ENCODE measurements around the gene NTRK2.

The NTRK2 gene

GRCh38 chr9:84808416-84808815, 138.9 kb downstream of the NTRK2 start:
- no peak for DNase-seq (ENCODE audit: low spot score)
- TF ChIP-seq CTCF (IDR thresholded peaks at IDR 0.05) = no peak
- no peak overlapping the region for H3K4me3 ChIP-seq
- H3K27ac ChIP-seq = no peak overlapping the region

GRCh38 chr9:84811072-84811750, 141.7 kb downstream of the NTRK2 start:
- TF ChIP-seq CTCF (IDR thresholded peaks at IDR 0.05) = no peak
- H3K27ac ChIP-seq = no peak overlapping the region
- DNase-seq (ENCODE audit: low spot score) = no peak
- H3K4me3 ChIP-seq = no peak overlapping the region

GRCh38 chr9:84811751-84812074, 142.2 kb downstream of the NTRK2 start:
- DNase-seq (ENCODE audit: low spot score) = no peak
- no peak overlapping the region for H3K27ac ChIP-seq
- H3K4me3 ChIP-seq = no peak overlapping the region
- TF ChIP-seq CTCF (IDR thresholded peaks at IDR 0.05) = no peak

- Histone ChIP-seq H3K4me3 (no peak overlapping the region), H3K27ac (no peak overlapping the region)
- no peak for TF ChIP-seq CTCF (IDR thresholded peaks at IDR 0.05)
- DNase-seq (ENCODE audit: low spot score) = no peak
Observed at GRCh38 chr9:84812355-84812754, 142.8 kb downstream of the NTRK2 start.

GRCh38 chr9:84812847-84813246, 143.3 kb downstream of the NTRK2 start:
- Histone ChIP-seq H3K27ac (no peak overlapping the region), H3K4me3 (no peak overlapping the region)
- TF ChIP-seq CTCF (IDR thresholded peaks at IDR 0.05) = no peak
- DNase-seq (ENCODE audit: low spot score) = no peak

GRCh38 chr9:84815554-84815953, 146.0 kb downstream of the NTRK2 start:
- H3K27ac ChIP-seq = no peak overlapping the region
- H3K4me3 ChIP-seq = no peak overlapping the region
- no peak for DNase-seq (ENCODE audit: low spot score)
- TF ChIP-seq CTCF (IDR thresholded peaks at IDR 0.05) = no peak

- TF ChIP-seq CTCF (IDR thresholded peaks at IDR 0.05) = no peak
- Histone ChIP-seq H3K4me3 (no peak overlapping the region), H3K27ac (no peak overlapping the region)
- no peak for DNase-seq (ENCODE audit: low spot score)
Observed at GRCh38 chr9:84817038-84817437, 147.5 kb downstream of the NTRK2 start.
